GM19463 (cell line): ENCODE measurements around the gene SETD6.
"Not testable (repeated sequence)": the region's sequence is repeated elsewhere in the genome, so short reads cannot be mapped to it uniquely, and the experiment has no call there.

Experiments
- ATAC-seq: cut with Tn5 transposase; IDR thresholded peaks from one replicate; pipeline ENCODE4 v1.9.1; 2021; ENCODE audit warnings: mild to moderate bottlenecking, moderate library complexity; ENCODE audit not compliant: unreplicated experiment

Gene SETD6, protein sequence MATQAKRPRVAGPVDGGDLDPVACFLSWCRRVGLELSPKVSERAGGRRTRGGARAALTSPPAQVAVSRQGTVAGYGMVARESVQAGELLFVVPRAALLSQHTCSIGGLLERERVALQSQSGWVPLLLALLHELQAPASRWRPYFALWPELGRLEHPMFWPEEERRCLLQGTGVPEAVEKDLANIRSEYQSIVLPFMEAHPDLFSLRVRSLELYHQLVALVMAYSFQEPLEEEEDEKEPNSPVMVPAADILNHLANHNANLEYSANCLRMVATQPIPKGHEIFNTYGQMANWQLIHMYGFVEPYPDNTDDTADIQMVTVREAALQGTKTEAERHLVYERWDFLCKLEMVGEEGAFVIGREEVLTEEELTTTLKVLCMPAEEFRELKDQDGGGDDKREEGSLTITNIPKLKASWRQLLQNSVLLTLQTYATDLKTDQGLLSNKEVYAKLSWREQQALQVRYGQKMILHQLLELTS

DNA sequence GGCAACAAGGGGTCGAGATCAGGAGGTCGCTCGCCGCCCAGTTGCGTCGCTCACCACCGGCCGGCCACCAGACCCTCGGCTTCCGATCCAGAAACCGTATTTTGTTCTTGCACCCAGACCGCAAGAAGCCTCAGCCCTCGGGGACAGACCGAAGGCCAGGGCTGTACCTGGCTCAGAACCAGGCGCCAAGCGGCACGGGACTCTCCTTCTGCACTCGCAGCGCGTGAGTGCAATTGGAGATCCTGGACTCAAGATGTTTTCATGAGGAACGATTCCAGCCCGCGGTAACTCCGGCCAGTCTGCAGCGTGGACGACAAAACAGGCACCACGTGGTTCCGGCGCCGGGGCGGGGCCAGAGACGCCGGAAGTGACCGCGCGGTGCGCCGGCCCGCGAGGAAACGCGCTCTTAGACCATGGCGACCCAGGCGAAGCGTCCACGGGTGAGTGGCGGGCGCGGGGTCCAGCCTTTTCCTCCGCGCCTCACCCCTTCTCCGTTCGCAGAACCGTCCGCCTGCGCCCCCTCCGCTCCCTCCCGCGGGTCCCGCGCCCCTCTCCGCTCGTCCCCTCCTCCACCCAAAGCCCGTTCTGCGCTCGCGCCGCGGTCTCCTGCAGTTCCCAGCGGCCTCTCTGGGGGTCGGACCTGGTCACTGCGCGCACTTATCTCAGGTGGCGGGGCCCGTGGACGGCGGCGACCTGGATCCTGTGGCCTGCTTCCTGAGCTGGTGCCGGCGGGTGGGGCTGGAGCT is at the start of gene SETD6:
Gene SETD6, plus strand, starts transcription at position 393 of the 746 bp plus-strand sequence. Its CDS starts 21 bp downstream, at position 414.
- ATAC-seq, result peak; percentile 73

DNA sequence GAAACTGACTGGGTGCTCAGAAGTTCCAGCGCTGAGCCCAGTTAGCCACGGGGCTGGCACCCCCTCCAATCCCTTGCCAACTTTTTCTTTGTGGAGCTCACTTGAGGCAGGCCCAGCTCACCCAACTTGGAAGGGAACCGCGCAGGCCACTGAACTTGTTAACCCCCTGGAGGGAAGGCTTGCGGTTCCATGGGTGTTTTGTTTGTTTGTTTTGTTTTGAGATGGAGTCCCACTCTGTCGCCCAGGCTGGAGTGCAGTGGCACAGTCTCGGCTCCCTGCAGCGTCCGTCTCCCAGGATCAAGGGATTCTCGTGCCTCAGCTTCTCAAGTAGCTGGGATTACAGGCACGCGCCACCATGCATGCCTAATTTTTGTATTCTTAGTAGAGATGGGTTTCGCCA is 49.5 kb upstream of the SETD6 start:
- no peak for ATAC-seq

DNA sequence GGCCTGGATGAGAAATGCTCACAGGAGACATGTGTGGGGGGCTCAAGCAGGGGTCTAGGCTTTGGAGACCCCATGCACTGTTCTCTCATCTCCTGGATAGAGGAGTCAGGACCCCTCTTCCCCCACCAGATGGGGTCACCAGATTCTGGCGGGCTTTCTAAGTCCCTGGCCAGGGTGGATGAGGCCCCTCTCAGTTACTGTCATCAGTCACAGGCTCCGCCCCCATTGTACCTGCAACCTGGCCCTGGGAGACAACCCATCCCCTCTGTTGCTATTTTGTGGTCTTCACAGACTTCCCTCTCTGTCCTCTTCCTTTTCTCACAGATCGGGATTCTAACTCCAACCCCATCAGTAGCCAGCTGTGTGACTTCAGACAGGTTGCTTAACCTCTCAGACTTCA is 48.9 kb upstream of the SETD6 start:
- ATAC-seq, result no peak

DNA sequence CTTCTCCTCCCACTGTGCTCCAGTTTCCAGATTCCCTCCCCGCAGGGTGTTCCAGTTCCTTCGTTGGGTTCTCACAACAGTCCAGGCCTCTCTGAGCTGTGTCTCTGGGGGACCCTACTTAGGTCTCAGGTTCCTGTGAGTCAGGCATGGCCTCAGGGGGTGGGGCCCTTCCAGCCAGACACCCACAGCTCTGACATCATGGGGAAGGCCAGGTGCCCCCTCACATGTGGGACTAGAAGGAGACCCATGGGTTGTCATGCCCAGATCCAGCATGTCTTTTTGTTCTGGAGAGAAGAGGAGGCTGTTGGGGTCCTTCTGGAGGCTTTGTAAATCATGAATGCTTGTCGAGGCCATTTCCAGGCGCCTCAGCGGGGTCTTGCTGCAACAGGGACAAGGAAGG is 47.4 kb upstream of the SETD6 start:
- no peak for ATAC-seq

DNA sequence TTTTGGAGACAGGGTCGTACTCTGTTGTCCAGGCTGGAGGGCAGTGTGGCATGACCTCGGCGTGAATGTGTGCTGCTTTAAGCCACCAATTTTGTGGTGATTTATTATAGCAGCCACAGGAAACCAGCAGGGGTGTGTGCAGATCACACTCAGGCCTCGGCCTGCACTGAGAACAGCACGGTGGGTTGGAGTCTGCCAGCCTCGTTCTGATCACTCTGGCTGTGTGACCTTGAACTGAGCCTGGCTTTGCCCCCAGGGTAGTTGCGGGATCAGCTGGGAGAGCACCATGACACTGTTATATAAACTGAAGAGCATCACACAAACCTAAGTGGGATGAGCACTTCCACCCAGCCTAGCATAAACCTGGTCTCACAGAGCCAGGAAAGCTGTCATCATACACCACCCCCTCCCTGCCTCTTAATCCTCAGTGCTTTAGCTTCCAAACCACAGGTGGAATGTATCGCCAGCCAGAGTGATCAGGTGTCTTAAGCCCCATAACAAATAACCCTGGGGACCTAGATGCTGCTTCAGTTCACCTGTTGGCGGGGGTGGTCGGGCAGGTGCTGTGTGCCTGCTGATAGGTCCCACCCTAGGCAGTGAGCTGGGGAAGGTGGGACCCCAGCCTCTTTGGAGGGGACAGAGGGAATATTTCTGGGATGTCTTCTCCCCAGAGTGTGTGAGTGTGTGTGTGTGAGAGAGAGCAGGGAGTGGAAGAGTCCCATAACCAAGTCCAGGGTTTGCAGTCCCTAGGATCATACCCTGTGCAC is 43.9 kb upstream of the SETD6 start:
- ATAC-seq, result no peak

DNA sequence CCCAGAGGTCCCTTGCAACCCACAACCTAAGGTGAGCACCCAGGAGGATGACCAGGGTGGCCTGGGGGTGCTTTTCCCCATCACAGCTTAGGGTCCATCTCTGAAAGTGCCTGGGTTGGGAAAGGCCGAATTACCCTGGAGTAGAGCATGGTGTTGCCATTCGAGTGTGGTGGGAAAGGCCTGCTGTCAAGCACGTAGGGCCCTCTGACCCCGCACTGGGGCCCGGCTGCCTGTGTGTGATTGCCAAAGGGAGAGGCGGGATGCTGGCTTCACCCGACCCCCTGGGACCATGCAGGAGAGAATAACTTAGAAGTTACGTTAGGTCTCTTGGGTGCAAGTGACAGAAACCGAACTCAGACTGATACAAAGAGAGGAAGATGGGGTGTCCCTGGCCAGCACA is 43.1 kb upstream of the SETD6 start:
- no peak for ATAC-seq

DNA sequence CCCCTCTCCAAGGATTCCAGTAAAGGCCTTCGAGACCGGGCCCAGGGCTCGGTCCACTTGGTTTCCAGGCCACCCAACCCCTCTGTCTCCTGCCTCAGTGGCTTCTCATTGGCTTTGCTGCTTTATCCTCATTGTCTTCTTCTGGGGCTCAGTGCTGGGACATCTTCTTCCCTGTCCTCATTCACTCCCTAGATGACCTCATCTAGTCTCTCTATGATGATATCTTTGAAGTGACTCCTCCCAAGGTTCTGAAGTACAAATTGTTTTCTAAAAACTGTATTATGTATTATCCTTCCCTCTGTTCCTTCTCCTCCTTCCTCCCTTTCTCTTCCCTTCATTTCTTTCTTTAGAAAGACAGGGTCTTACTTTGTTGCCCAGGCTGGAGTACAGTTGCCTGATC is 42.5 kb upstream of the SETD6 start:
- no peak for ATAC-seq

DNA sequence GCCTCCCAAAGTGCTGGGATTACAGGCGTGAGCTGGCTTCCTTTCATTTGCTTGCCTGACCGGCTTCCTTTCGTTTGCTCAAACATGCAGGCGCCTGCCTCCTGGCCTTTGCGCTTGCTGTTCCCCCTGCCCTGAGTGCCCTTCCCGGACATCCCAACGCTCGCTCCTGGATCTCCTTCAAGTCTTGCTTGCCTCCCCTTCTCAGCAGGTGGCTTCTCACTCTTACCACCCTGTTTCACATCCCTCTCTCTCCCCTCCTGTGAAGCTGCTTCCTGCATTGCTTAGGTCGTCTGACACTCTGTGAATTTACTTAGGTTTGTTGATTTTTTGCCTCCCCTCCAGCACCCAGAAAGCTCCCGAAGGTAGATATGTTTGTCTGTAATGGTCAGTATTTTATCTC is 41.0 kb upstream of the SETD6 start:
- no peak for ATAC-seq

DNA sequence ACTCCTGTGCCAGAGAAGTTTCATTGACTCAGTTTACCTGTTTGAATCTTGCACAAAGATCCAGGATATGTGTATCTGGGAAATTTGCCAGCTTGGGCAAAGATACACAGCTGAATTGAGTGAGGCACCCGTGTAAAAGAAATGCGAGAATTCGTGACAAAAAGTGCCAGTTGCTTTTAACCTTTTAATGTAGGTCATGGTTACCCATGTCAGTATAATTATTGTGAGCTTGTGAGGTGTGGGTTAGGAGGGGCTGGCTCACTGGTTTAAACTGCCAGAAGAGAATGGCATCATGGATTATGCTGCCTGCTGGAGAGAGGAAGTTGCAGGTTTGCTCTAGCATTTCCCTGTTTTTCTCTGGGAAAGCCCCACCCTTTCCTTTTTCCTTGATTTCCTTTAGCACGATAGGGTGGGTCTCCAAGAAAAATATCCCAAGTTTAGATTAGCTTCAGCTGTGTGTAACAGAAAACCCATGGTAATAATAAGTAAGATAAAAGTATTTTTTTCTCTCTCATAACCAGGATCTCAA is 40.2 kb upstream of the SETD6 start:
- ATAC-seq, result no peak

DNA sequence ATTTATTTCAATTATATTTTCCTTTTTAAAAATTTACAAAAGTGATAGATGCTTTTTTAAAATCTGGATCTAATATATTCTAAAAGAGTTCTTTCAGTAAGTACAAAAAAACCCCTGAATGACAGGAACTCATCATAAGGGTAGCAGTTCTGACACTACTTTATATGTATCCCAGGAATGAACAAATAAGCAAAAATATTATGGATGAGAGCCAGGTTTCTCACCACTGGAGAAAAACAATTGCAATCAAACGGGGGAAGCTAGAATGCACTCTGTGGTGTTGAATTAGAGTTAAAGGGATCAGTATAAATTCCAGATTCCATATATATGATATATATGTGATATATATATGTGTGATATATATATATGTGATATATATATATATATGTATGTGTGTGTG is 38.5 kb upstream of the SETD6 start:
- no peak for ATAC-seq

DNA sequence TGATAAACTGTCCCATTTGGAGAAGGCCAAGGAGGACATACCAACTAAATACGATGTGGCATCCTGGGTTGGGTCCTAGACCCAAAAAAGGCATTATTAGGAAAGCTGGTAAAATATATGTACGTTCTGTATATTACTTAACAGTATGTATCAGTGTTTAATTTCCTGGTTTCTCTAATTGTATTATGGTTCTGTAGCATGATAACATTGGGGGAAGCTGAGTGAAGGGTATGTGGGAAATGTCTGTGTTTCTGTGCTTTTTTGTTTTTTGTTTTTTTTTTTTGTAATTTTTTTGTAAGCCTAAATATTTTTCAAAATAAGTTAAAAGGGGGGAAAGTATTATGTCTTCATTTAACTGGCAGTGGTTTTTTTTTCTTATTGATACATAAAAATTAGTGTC is 36.9 kb upstream of the SETD6 start:
- ATAC-seq, result no peak

DNA sequence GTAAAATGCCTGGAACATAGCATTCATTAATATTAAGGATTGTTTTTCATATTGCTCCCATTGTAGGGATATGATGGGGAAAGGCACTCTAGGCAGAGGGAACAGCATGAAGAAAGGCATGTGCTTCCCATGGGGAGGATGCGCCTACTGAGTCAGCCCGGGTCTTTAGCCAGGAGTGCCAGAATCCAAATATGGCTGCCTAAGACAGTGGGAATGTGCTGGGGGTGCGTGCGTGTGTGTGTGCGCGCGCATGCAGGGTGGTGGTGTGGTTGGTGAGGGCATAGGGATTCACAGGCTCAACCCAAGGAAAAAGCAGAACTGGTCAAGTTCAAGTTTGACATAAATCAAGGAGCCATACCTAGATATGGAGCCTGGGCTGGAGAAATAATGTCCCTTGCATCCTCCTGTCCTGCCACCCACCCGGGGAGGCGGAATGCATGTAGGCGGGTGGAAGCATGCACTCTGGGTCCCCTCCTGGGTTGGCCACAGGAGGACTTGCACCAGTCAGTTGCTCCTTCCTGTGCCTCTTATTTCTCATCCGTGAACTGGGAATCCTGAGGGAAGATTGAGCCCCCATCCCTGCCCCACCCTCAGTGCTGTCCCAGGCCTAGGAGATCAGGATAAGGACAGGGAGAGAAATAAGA is 34.0 kb upstream of the SETD6 start:
- ATAC-seq, result no peak

DNA sequence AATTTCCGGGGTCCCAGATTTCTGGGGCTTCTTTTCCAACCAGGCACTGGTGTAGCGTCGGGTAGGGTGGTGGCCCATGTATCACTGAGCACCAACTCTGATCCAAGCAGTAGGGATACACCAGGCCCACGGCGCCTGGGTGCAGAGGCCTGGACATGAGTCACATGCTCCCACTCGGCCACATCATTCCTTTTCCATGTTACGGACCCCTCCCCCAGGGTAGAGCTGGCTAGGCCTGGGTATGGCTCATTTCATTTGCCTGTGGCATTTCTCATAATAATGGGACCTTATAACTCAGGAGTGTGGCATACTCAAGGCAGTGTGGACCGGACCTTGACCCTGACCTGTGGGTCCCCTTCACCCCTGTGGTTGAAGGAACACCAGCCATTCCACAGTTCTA is 33.4 kb upstream of the SETD6 start:
- no peak for ATAC-seq

DNA sequence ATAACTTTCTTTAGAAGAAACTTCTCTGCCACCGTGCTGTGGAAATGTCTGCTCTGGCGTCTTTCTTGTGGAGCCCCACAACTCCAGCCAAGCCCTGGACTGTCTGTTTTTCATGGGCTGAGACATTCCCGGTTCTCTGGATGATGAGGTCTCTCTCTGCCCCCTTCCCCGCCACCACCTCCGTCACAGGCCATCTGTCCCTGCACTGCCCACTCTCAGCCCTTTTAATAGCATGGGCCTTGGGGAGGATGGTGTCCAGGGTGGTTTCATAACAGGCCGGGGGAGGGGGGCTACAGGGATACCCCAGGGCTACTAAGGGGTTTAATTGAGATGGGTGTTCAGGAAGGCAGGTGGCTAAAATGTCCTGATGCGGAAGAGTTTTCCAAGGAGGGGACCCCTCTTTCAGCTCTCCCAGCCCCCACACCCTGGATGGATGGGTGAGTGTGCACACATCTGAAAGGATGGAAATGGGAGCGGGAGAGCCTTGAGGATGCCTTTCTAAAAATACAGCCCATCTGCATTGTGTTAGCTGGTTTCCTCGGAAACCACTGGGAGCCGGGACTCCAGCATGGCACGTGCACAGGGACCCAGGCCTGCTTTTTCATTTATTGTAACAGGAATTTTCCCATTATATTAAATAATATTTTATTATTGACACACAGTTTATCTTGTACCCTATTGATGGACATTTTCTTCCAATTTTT is 30.0 kb upstream of the SETD6 start:
- no peak for ATAC-seq

DNA sequence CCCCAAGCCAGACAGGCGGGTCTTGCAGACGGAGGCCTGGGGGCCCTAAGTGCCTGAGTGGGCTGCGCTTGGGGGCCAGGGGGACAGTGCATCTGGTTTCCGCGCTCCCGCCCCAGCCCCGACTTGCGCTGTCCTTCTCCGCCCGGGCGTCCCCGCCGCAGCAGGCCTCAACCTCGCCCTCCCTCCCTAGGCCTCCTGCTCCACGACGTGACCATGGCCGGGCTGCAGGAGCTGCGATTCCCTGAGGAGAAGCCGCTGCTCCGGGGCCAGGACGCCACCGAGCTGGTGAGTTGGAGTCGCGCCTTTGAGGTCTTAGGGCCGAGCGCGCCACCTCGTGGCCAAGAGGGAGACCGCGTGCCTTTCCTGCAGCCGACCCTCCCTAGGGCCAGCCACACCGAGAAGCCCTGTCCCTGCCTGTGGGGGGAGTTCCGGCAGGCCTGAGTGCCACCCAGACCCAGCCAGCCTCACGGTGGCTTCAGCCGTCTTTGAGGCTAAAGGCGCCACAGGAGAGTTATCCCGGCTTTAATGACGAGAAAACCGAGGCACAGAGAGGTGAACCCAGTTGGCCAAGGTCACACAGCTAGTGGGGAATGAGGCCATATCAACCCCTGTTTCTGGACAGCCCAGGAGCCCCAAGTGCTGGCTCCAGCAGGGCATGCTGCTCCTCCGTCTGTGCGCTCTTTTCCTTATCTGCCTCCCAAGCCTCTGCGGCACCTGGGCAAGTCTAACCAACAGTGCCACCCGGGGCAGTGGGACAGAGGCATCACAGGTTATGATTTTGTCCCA is 27.6 kb upstream of the SETD6 start:
- ATAC-seq, result peak; percentile 83

DNA sequence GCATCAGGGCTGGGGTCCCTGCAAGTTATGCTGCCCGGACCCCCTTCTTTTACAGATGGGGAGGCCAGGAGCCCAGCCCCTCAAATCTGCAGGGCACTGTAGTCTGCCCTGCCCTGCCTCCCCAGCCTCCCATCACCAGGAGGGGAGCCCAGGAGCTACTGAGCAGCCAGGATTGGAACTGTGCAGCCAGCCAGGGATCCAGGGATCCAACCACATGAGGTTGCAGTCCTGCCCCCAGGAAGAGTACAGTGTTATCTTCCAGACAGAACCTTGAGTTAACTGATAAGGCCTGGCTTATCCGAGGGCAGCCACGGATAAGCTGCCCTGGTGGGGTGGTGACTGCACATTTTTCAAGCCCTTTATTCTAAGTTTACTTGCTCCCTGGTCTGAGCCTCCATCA is 26.8 kb upstream of the SETD6 start:
- no peak for ATAC-seq

DNA sequence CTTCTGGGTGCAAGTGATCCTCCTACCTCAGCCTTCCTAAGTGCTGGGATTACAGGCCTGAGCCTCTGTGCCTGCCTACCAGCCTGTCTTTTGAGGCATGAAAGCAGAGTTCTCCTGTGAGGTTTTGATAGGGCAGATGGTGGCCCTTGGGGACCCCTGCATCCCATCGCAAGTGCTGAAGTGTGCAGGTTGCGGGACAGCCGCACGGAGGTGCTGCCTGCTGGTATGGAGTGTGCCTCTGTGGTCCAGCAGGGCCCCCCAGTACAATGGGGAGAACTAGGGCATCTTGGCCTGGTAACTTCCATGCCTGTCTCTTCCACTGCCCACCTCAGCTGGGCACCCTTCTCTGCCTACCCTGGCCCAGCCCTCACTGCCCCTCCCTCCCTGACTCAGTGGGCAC is 25.3 kb upstream of the SETD6 start:
- no peak for ATAC-seq

DNA sequence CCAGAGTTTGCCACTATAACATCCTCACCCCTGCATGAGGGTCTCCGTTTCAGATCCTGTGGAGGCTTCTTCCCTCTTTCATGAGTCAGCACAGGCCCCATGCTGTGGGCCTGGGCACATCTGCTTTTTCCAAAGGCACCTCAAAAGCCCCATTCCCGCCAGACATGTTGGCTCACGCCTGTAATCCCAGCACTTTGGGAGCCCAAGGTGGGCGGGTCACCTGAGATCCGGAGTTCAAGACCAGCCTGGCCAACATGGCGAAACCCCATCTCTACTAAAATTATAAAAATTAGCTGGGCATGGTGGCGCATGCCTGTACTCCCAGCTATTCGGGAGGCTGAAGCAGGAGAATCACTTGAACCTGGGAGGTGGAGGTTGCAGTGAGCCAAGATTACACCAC is 24.8 kb upstream of the SETD6 start:
- ATAC-seq, result not testable (repeated sequence)

DNA sequence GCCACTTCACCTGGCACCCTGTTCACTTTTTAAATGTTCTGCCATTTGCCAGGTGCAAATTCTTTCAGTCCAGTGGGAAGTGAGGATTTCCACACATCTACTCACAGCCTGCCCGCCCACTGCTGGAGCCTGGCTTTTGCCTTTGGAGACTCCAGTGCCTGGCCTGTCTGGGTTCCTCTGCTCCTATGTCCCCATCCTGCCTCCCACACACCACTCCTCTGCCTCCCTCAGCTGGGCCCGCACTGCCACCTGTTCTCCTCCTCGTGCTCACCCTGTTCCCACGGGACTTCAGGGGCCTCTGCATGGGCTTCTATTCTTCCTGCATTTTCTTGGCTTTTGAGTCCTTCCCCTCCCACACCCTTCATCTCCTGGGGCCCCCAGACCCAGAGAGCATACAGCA is 23.3 kb upstream of the SETD6 start:
- no peak for ATAC-seq
